ENCODE data around the gene CALCOCO1. TPM values are rescaled to one million over a fixed set of nuclear protein-coding genes. Genes with fewer than 3 reads are reported as not detected.

Gene CALCOCO1
- total and polyA plus RNA-seq, 2 of the 8 experiments (the other 6 are each of a cell fraction or from before 2014, with no cell fraction given) = 20.3 to 39.3 TPM

DNA sequence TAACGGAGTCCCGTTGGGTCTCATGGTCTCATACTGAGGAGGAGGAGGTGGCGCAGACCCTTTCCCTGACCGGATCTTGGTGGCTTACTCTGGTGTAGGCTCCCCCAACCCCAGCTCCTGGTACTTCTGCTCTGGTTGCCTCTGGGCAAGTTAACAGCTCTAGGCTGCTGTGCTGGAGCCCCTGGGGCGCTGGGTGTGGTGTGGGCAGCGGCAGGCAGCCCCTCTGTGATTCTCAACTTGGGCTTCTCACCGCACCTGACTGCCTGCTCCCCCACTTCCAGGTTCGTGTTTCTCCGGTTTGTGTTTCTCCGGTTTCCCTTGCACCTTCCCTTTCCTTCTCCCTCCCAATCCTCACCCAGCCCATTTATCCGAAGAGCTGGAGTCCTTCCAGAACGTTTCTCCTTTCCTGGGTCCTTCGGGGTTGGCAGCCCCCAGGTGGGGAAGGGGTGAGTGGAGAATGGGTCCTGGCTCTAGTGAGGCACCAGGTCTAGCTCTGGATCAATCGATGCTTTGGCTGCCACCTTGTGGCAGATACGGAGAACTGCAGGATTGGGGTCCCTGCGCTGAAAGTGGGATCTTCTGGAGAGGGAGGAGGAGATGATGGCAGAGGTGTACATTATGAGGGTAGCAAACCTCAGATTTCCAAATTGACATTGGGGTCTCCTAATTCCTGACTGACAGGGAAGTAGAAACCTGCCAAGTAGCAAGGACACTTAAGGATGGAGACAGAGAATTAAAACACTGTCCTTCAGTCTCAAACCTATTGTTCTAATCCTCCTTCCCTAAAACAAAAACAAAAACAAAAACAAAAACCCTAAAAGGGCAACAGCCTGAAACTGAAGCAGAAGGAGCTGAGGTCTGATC is 16.2 kb upstream of the CALCOCO1 start (continued):
- TF ChIP-seq SP4 (IDR thresholded peaks at IDR 0.05; ENCODE audit: low read length) (no peak), RAD21 (IDR thresholded peaks at IDR 0.05 in 1 of 2, conservative IDR thresholded peaks at IDR 0.05 in 1 of 2; ENCODE audit: low read depth in 2 of 2, low read length in 2 of 2) (peak; percentile 82 to 83), SRF (IDR thresholded peaks at IDR 0.05; ENCODE audit: low read depth, low read length) (no peak), SIX5 (IDR thresholded peaks at IDR 0.05; ENCODE audit: low read depth, low read length) (no peak), CTBP2 (IDR thresholded peaks at IDR 0.05; ENCODE audit: borderline replicate concordance, insufficient read depth, insufficient read length, low read length) (no peak), TEAD4 (IDR thresholded peaks at IDR 0.05; ENCODE audit: low read depth, low read length) (no peak), CREB1 (IDR thresholded peaks at IDR 0.05) (no peak), SIN3A (conservative IDR thresholded peaks at IDR 0.05 in 1 of 2, IDR thresholded peaks at IDR 0.05 in 1 of 2; ENCODE audit: low read depth in 1 of 2, low read length in 2 of 2) (0 out of 4 replicates have a peak, but pooled peaks of 1 of the 2 experiments have one; percentile 48), RBBP5 (IDR thresholded peaks at IDR 0.05; ENCODE audit: borderline replicate concordance, low read depth, low read length) (no peak), HDAC2 (IDR thresholded peaks at IDR 0.05; ENCODE audit: borderline replicate concordance in 1 of 2, low read depth in 2 of 2, low read length in 2 of 2) (no peak), POLR2A (IDR thresholded peaks at IDR 0.05; ENCODE audit: control extremely low read depth in 1 of 2, low read depth in 2 of 2, low read length in 2 of 2) (no peak), CHD2 (IDR thresholded peaks at IDR 0.05; ENCODE audit: low read length) (no peak), RXRA (IDR thresholded peaks at IDR 0.05; ENCODE audit: insufficient read depth, low read depth, low read length) (no peak), EZH2 (IDR thresholded peaks at IDR 0.05; ENCODE audit: low read depth, low read length, severe bottlenecking) (no peak), JUN (IDR thresholded peaks at IDR 0.05; ENCODE audit: low read depth, low read length) (no peak)
- TF ChIP-seq, protein P1, sequence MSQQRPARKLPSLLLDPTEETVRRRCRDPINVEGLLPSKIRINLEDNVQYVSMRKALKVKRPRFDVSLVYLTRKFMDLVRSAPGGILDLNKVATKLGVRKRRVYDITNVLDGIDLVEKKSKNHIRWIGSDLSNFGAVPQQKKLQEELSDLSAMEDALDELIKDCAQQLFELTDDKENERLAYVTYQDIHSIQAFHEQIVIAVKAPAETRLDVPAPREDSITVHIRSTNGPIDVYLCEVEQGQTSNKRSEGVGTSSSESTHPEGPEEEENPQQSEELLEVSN (IDR thresholded peaks at IDR 0.05) = no peak
- TF ChIP-seq, protein P2, sequence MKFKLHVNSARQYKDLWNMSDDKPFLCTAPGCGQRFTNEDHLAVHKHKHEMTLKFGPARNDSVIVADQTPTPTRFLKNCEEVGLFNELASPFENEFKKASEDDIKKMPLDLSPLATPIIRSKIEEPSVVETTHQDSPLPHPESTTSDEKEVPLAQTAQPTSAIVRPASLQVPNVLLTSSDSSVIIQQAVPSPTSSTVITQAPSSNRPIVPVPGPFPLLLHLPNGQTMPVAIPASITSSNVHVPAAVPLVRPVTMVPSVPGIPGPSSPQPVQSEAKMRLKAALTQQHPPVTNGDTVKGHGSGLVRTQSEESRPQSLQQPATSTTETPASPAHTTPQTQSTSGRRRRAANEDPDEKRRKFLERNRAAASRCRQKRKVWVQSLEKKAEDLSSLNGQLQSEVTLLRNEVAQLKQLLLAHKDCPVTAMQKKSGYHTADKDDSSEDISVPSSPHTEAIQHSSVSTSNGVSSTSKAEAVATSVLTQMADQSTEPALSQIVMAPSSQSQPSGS (IDR thresholded peaks at IDR 0.05; ENCODE audit: low read length) = no peak
